IPS DF 4.7 (cell line): Measurements from ENCODE around the gene FMN1.
"Not testable (repeated sequence)": the region's sequence is repeated elsewhere in the genome, so short reads cannot be mapped to it uniquely, and the experiment has no call there.

Experiments used
- DNase-seq: peaks from one replicate; pipeline ENCODE4 v3.0.0-alpha.2; 2013; ENCODE audit warnings: low spot score; ENCODE audit errors: extremely low read depth

FMN1 gene

GRCh38 chr15:32866454-32867312, 327.8 kb downstream of the FMN1 start:
- DNase-seq, result no peak

GRCh38 chr15:32864841-32865240, 329.7 kb downstream of the FMN1 start:
- no peak for DNase-seq

- DNase-seq, result no peak
Observed at GRCh38 chr15:32864051-32864450, 330.5 kb downstream of the FMN1 start.

- no peak for DNase-seq
Observed at GRCh38 chr15:32861761-32862160, 332.8 kb downstream of the FMN1 start.

GRCh38 chr15:32861174-32861573, 333.3 kb downstream of the FMN1 start:
- no peak for DNase-seq

- DNase-seq, result no peak
Observed at GRCh38 chr15:32859996-32860395, 334.5 kb downstream of the FMN1 start.

GRCh38 chr15:32859251-32859650, 335.3 kb downstream of the FMN1 start:
- DNase-seq, result no peak

GRCh38 chr15:32857732-32858131, 336.8 kb downstream of the FMN1 start:
- DNase-seq, result no peak

GRCh38 chr15:32856753-32857152, 337.8 kb downstream of the FMN1 start:
- DNase-seq, result no peak

- peak; percentile 79 for DNase-seq
Observed at GRCh38 chr15:32855942-32856341, 338.6 kb downstream of the FMN1 start.

GRCh38 chr15:32853592-32853991, 340.9 kb downstream of the FMN1 start:
- DNase-seq, result no peak

- DNase-seq, result no peak
Observed at GRCh38 chr15:32852771-32853170, 341.7 kb downstream of the FMN1 start.

GRCh38 chr15:32852017-32852416, 342.5 kb downstream of the FMN1 start:
- no peak for DNase-seq

- no peak for DNase-seq
Observed at GRCh38 chr15:32851572-32851971, 342.9 kb downstream of the FMN1 start.

- no peak for DNase-seq
Observed at GRCh38 chr15:32849769-32850668, 344.5 kb downstream of the FMN1 start.

- not testable (repeated sequence) for DNase-seq
Observed at GRCh38 chr15:32846671-32847070, 347.8 kb downstream of the FMN1 start.

GRCh38 chr15:32844118-32844711, 350.3 kb downstream of the FMN1 start:
- no peak for DNase-seq

- DNase-seq, result no peak
Observed at GRCh38 chr15:32843219-32843815, 351.2 kb downstream of the FMN1 start.

- no peak for DNase-seq
Observed at GRCh38 chr15:32842081-32842480, 352.4 kb downstream of the FMN1 start.

- DNase-seq, result no peak
Observed at GRCh38 chr15:32840507-32841245, 353.8 kb downstream of the FMN1 start.

GRCh38 chr15:32838820-32839219, 355.7 kb downstream of the FMN1 start:
- no peak for DNase-seq
